NK-92 treated with Interleukin-12 subunit alpha and Interleukin-12 subunit beta, amount 100 ng/mL, for 24 hours (cell line): ENCODE data around the gene FRMD4A.
A peak's percentile ranks its signal among the peaks of the same experiment; 100 is the strongest.
"Not testable (repeated sequence)": the region's sequence is repeated elsewhere in the genome, so short reads cannot be mapped to it uniquely, and the experiment has no call there.

ENCODE experiments used
- DNase-seq: peaks from one replicate; lab custom pipeline; 2025; lab: John Stamatoyannopoulos, UW

The FRMD4A gene

GRCh38 chr10:14240253-14241189, 90.2 kb downstream of the FRMD4A start:
- DNase-seq = no peak

DNA sequence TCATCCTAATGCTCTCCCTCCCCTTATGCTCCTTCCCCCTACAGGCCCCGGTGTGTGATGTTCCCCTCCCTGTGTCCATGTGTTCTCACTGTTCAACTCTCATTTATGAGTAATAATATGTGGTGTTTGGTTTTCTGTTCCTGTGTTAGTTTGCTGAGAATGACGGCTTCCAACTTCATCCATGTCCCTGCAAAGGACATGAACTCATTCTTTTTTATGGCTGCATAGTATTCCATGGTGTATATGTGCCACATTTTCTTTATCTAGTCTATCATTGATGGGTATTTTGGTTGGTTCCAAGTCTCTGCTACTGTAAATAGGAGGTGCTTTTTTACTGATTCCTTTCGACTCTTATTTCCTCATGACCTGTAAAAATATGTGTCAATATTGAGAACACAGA, 92.1 kb downstream of the FRMD4A start:
- DNase-seq = not testable (repeated sequence)

DNA sequence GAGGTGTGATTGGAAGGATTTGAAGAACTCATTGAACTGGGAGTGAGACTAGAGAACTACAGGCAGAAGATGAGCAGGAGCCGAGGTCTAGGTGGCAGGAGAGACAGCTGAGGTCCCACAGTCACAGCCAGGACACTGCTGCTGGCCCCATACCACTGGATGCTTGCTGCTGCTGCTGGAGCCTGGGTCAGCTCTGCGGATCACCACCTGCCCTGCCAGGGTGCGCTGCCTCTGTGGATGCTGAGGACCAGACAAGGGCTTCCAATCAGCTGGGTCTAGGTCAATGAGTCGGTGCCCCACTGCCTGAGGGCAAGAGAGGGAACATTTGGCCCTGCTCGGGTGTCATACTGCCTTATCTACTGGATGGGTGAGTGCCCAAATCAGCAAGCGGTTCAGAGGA, 94.4 kb downstream of the FRMD4A start:
- no peak for DNase-seq

- no peak for DNase-seq
Measured at GRCh38 chr10:14235566-14236195, 95.0 kb downstream of the FRMD4A start.

GRCh38 chr10:14233566-14233965, 97.2 kb downstream of the FRMD4A start:
- no peak for DNase-seq

- DNase-seq = not testable (repeated sequence)
Measured at GRCh38 chr10:14228798-14229197, 101.9 kb downstream of the FRMD4A start.

GRCh38 chr10:14225379-14225778, 105.3 kb downstream of the FRMD4A start:
- no peak for DNase-seq

- peak; percentile 4 for DNase-seq
Measured at GRCh38 chr10:14220026-14220425, 110.7 kb downstream of the FRMD4A start.

DNA sequence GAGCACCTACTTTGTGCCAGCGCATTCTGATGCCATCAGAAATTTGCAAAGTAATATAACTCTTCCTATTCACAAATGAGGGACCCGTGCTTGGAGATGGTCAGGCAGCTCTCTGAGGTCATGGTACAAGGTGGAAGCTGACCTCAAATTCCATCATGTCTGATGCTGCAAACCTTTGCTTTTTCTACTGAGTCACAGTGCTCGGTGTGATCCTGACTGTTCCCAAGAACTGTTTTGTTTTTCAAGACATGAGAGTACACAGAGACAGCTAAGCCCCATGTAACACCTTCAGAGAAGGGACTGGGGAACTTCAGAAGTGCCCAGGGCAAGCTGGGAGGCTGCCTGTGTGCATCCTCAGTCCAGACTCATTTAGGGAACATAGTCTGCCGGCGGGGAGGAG, 111.3 kb downstream of the FRMD4A start:
- no peak for DNase-seq

- DNase-seq = no peak
Measured at GRCh38 chr10:14215641-14216040, 115.1 kb downstream of the FRMD4A start.

- not testable (repeated sequence) for DNase-seq
Measured at GRCh38 chr10:14213703-14214102, 117.0 kb downstream of the FRMD4A start.

DNA sequence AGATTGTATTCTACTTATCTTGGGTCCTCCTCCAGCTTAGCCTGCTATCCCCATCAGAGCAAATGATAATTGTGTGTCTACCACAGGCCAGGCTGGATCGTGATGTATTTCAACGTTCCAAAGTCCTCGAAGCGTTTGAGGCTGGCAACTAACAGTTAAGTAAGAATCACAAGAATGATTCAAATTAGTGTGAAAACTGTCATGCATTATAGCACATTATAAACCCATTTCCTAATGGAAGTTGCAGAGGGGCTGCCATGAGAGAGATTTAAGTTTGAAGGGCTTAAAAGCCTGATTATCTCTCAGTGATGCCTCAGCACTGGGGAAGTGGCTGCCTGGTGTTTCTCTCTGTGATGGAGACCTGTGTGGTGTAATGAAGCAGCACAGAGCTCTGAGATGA, 119.1 kb downstream of the FRMD4A start:
- no peak for DNase-seq

- DNase-seq = no peak
Measured at GRCh38 chr10:14208231-14208630, 122.5 kb downstream of the FRMD4A start.

GRCh38 chr10:14205233-14205632, 125.5 kb downstream of the FRMD4A start:
- no peak for DNase-seq

GRCh38 chr10:14200698-14201544, 129.8 kb downstream of the FRMD4A start:
- no peak for DNase-seq

GRCh38 chr10:14199098-14199497, 131.6 kb downstream of the FRMD4A start:
- not testable (repeated sequence) for DNase-seq

DNA sequence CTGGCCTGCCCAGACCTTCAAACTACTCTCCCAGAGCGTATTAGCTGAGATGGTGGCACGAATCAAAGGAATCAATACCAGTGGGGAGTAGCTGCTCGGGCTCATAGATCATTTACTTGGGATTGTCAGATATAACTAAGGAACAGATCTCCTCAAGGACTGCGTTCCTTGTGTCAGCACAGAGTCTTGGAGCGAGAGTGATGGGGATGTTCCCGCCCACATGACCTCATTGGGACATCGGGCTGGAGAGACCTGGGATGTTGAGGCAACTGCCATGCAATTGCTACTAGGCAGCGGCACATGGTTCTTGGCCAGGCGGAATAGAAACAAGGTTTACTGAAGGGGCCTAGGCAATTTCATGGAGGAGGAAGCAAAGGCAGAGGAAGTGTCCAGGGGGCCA, 132.6 kb downstream of the FRMD4A start:
- no peak for DNase-seq

DNA sequence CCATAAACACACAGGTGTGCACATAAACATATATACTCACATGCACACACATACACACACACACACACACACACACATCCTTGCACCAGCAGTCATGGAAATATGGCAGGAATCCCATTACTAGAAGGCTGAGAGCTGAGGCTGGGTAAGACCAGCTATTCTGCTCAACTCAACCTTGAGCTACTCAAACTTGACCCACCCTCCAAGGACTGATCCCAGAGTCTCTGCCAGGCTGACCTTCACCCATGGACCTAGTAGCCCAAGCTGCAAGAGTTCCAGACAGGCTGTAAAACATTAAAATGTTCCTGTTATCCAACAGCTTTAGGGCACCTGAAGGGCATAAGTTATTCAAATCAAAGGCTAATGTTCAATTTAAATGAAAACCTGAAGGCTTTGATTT, 134.6 kb downstream of the FRMD4A start:
- no peak for DNase-seq

GRCh38 chr10:14195433-14195832, 135.3 kb downstream of the FRMD4A start:
- no peak for DNase-seq

GRCh38 chr10:14192746-14193145, 138.0 kb downstream of the FRMD4A start:
- DNase-seq = no peak

DNA sequence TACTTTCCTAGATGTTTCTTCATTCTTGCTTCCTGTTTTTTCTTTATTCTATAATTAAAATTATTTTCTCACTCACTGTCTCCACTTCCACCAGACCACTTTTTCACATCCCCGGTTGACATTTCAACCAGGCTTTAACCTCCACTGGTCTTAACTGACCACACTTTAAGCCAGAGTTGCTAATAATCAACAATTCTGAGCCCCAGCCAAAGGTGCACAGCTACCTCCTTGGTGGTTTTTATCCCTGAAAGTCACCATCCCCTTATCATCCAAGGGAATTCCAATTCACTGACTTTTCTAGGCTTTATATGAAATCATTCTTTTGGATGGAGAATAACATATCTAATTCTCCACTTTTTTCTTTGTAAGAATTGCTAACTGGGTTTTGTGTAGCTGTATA, 138.9 kb downstream of the FRMD4A start:
- DNase-seq = no peak

DNA sequence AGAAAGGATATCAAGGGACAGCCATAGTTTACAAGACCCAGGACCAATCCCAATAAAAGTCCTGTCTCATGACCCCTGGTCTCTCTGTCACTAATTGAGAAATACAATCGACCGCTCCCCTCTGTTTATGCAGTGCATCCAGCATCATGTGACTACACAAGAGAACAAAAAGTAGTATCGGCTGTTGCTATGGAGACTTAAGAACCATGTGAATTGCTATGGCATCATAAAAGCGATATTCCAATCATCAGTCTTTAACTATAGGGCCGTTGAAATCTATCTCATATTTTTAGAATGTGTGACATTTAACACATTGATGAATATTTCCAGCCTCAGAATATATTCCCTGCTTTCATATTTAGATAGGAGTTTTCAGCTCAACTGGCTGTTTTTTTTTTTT, 139.3 kb downstream of the FRMD4A start:
- no peak for DNase-seq
